Spleen (tissue), 11 donors: ENCODE data around the gene DMD. TPM values are rescaled to one million over a fixed set of nuclear protein-coding genes. Genes with fewer than 3 reads are reported as not detected.

ENCODE experiments used
- DNase-seq: peaks from one replicate; pipeline ENCODE4 v3.0.0-alpha.2; 2020
- H3K27ac ChIP-seq, 8 donors: fragments of 200-600 bp; sonication (generic) in 7 of 8; 1 replicate in 4 of 8; 2 replicates in 4 of 8; pipeline versions ENCODE4 v1.5.0 to v1.8.0; 2016 to 2021; ENCODE audit warnings: inconsistent platforms in 4 of 8, mild to moderate bottlenecking in 4 of 8, moderate library complexity in 1 of 8
- H3K27me3 ChIP-seq, 7 donors: fragments of 200-600 bp; sonication (generic) in 6 of 7; replicated peaks in 1 of 7; 1 replicate in 4 of 7; 2 replicates in 3 of 7; pipeline versions ENCODE4 v1.5.0 to v1.8.0; 2016 to 2021; ENCODE audit warnings: inconsistent platforms in 3 of 7, mild to moderate bottlenecking in 1 of 7
- H3K36me3 ChIP-seq, 6 donors: fragments of 200-600 bp; sonication (generic) in 5 of 6; 1 replicate in 4 of 6; 2 replicates in 2 of 6; pipeline versions ENCODE4 v1.5.0 to v1.8.0; 2016 to 2021; ENCODE audit warnings: inconsistent platforms in 2 of 6
- H3K4me1 ChIP-seq, 6 donors: fragments of 200-600 bp; sonication (generic) in 5 of 6; 1 replicate in 3 of 6; 2 replicates in 3 of 6; pipeline versions ENCODE4 v1.5.0 to v1.8.0; 2016 to 2021; ENCODE audit warnings: inconsistent platforms in 3 of 6
- H3K4me3 ChIP-seq, 8 donors: fragments of 200-600 bp; sonication (generic) in 7 of 8; 1 replicate in 4 of 8; 2 replicates in 4 of 8; pipeline versions ENCODE4 v1.5.0 to v1.8.0; 2016 to 2021; ENCODE audit warnings: inconsistent platforms in 4 of 8, mild to moderate bottlenecking in 4 of 8, moderate library complexity in 2 of 8
- H3K9me3 ChIP-seq, 8 donors: fragments of 200-600 bp; sonication (generic) in 7 of 8; 1 replicate in 4 of 8; 2 replicates in 4 of 8; pipeline versions ENCODE4 v1.5.0 to v1.8.0; 2016 to 2021; ENCODE audit warnings: inconsistent platforms in 4 of 8
- POLR2A ChIP-seq, 3 donors: fragments of 450-650 bp; IDR thresholded peaks; one replicate each; pipeline ENCODE4 v1.5.1; 2017; ENCODE audit warnings: antibody characterized with exemption in 3 of 3, mild to moderate bottlenecking in 1 of 3
- POLR2AphosphoS5 ChIP-seq, 3 donors: sonication (generic); formaldehyde crosslinking; IDR thresholded peaks; one replicate each; pipeline ENCODE4 v1.5.1; 2017; ENCODE audit warnings: antibody characterized with exemption in 3 of 3
- WGBS, 5 donors: extraction: QIAGEN DNeasy Blood & Tissue Kit in 3 of 5; methylation state at CpG; one replicate each; pipeline versions ENCODE4 v1.1.5 to v1.1.7; 2013 to 2018; 5-methylcytosine and 5-hydroxymethylcytosine counted together
- intact Hi-C: fragments of 100-400 bp; cut with DNase I; formaldehyde crosslinking; loops from one replicate; pipeline ENCODE4 v1.15.0; 2023; ENCODE audit warnings: low total_unique reads
- polyA plus RNA-seq, 3 donors: library from polyadenylated mRNA; stranded (reverse); fragments of 200-250 nt; gene quantifications; one replicate each; pipeline ENCODE4 v1.2.1, GENCODE V29; 2013
- total RNA-seq, 7 donors: library from RNA; depleted of rRNA in 3 of 7; stranded (reverse); fragments of >200 nt in 3 of 7; fragmentation: NEBNext Ultra II Directional in 4 of 7; extraction: Animal tissue kit (Norgen Biotek cat#: 25700) in 4 of 7; gene quantifications; one replicate each; pipeline versions ENCODE4 v1.1.0 to v1.2.1, GENCODE V29; 2016 to 2021
- TF ChIP-seq, protein P1 (sequence below), 11 experiments: fragments of 200-600 bp in 7 of 11; fragments of 450-650 bp in 4 of 11; sonication (generic) in 4 of 11; IDR thresholded peaks in 8 of 11; conservative IDR thresholded peaks in 3 of 11; 1 replicate in 7 of 11; 2 replicates in 4 of 11; pipeline versions ENCODE4 v1.4.0 to v1.8.0; 2016 to 2021; ENCODE audit warnings: antibody characterized with exemption in 11 of 11, inconsistent platforms in 4 of 11, mild to moderate bottlenecking in 1 of 11
- donor health status: healthy with polysubstance abuse.
- donor health status: DM: no; HTN: no; CAD: no; lungs with moderate emphysema.
- donor health status: DM: no; HTN: no; CAD: no.
- donor health status: Bipolar disorder and iron deficiency.
- donor health status: healthy.
- donor health status: DM: no; HTN: no; CAD: no.
- donor health status: DM: yes; HTN: yes; CAD: no.

Gene DMD
- total and polyA plus RNA-seq, 10 donors = 1.3 to 11.3 (median 4.4) TPM

DNA sequence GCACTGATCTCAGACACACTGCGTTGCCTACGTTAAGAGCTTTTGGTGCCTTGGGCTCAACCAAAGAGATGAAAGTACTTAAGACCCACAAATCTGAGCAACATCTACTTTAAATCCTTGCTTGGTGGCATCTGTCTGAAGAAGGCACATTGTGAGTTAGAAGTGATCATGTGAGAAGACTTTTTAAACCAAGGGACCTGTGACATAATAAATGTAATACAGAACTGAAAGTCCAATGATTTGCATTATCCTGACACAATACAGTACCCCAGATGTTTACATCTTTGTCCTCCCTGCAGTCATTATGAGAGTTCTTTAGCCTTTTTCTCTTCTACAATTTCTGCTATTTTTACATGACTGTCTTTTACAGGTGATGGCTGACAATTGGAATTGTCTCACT, 2042.8 kb downstream of the DMD start:
- intact Hi-C loops = no loop called here
- WGBS, 5 donors = 62 to 86% (median 77%) methylated on average over 2 of the region's 2 CpGs

DNA sequence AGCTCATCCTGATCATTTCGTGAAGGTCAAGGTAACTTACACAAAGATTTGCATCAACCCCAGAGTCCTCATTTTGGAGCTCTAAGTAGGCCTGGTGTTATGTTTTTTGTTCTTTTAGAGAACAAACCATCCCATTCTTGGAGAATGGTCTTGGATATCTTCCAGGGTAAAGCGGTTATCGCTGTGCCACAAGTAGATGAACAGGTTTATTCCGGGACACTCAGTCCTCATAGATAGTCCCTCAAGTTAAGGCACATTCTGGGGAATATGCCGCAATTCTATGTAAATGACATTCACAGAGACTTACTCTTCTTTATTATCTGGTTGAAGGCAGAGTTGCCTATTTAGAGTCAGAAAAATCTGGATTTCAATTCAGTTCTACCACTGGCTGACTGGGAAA, 2044.5 kb downstream of the DMD start:
- H3K36me3 ChIP-seq = no peaks in the 10 kb centered on the region
- WGBS, 5 donors = 85 to 95% (median 89%) methylated on average over 5 of the region's 5 CpGs
- intact Hi-C loops = no loop called here
- no peaks in the 10 kb centered on the region for H3K9me3 ChIP-seq
- H3K27ac ChIP-seq = no peak overlapping the region
- TF ChIP-seq, protein P1, sequence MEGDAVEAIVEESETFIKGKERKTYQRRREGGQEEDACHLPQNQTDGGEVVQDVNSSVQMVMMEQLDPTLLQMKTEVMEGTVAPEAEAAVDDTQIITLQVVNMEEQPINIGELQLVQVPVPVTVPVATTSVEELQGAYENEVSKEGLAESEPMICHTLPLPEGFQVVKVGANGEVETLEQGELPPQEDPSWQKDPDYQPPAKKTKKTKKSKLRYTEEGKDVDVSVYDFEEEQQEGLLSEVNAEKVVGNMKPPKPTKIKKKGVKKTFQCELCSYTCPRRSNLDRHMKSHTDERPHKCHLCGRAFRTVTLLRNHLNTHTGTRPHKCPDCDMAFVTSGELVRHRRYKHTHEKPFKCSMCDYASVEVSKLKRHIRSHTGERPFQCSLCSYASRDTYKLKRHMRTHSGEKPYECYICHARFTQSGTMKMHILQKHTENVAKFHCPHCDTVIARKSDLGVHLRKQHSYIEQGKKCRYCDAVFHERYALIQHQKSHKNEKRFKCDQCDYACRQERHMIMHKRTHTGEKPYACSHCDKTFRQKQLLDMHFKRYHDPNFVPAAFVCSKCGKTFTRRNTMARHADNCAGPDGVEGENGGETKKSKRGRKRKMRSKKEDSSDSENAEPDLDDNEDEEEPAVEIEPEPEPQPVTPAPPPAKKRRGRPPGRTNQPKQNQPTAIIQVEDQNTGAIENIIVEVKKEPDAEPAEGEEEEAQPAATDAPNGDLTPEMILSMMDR (IDR thresholded peaks at IDR 0.05 in 8 of 11, conservative IDR thresholded peaks at IDR 0.05 in 3 of 11) = no peak
- TF ChIP-seq POLR2AphosphoS5 (IDR thresholded peaks at IDR 0.05) (no peak), POLR2A (IDR thresholded peaks at IDR 0.05) (no peak)
- H3K4me3 ChIP-seq = no peak overlapping the region
- no peaks in the 10 kb centered on the region for H3K4me1 ChIP-seq
- no peak for DNase-seq
- H3K27me3 ChIP-seq = no peaks in the 10 kb centered on the region

More for the DNA sequence above, 2042.8 kb downstream of the DMD start:
- Histone ChIP-seq H3K27ac (no peak overlapping the region), H3K4me1 (no peaks in the 10 kb centered on the region), H3K36me3 (no peaks in the 10 kb centered on the region), H3K9me3 (no peaks in the 10 kb centered on the region), H3K4me3 (no peak overlapping the region), H3K27me3 (no peaks in the 10 kb centered on the region)
- no peak for DNase-seq
- TF ChIP-seq POLR2AphosphoS5 (IDR thresholded peaks at IDR 0.05) (no peak), POLR2A (IDR thresholded peaks at IDR 0.05) (no peak)
- TF ChIP-seq, protein P1 (IDR thresholded peaks at IDR 0.05 in 8 of 11, conservative IDR thresholded peaks at IDR 0.05 in 3 of 11) = no peak

DNA sequence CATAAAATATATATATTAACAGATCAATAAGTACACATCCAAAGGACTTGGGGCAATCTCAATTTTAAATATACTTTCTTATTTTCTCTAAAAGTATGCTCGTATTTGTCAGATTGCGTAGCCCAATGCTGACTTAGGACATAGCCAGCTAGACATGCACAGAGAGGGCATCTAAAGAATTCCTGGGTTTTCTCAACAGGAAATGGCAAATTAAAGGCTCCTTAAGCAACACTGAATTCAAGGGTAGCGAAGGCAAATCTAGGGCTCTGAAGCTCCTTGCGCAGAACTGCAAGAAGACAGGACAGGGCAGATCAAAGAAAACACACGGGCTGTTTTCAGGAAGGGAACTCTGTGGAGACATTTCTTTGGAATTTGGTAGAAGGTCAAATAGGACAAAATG, 2044.9 kb downstream of the DMD start:
- no peaks in the 10 kb centered on the region for H3K27me3 ChIP-seq
- H3K27ac ChIP-seq = no peak overlapping the region
- H3K4me1 ChIP-seq = no peaks in the 10 kb centered on the region
- DNase-seq = no peak
- no peak overlapping the region for H3K4me3 ChIP-seq
- intact Hi-C loops = no loop called here
- no peaks in the 10 kb centered on the region for H3K36me3 ChIP-seq
- H3K9me3 ChIP-seq = no peaks in the 10 kb centered on the region
- WGBS, 5 donors = 77 to 86% (median 81%) methylated on average over 5 of the region's 5 CpGs
- TF ChIP-seq, protein P1 (IDR thresholded peaks at IDR 0.05 in 8 of 11, conservative IDR thresholded peaks at IDR 0.05 in 3 of 11) = no peak
- TF ChIP-seq POLR2A (IDR thresholded peaks at IDR 0.05) (no peak), POLR2AphosphoS5 (IDR thresholded peaks at IDR 0.05) (no peak)

DNA sequence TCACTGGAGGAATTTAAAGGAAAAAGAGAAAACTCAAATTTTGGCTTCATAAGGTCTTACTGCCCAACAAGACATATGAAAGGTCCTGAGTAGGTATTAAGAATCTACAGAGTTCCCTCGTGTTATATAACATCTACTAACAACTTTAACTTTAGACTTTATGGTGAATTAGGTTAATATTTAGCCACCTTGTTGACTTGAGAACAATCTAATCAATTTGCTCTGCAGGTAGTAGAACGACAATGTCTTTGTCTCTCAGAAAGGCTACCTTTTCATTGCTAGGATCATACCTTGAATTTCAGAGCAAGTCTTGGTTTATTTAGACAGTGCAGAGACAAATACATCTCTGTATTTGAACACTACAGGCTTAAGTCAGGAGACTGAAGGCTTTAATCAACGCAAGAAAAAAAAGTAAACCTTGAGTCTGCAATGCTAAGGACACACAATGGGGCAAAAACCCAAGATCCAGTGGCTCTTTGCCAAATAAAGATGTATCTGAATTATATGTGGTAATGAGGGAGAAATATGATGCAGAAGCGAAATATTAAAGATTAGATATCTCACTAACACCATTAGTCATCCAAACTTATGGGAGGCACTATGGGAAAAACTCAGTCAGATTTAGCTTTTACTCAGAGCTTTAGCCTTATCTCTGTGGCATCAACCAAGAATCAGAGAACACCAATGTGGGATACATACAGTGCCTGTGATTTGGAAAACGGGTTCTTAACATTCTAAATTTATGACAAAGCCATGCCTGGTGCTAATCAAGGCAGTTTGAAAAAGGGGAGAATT, 2045.9 kb downstream of the DMD start:
- H3K36me3 ChIP-seq = no peaks in the 10 kb centered on the region
- no peak overlapping the region for H3K27ac ChIP-seq
- DNase-seq = no peak
- no peak overlapping the region for H3K4me3 ChIP-seq
- TF ChIP-seq POLR2A (IDR thresholded peaks at IDR 0.05) (no peak), POLR2AphosphoS5 (IDR thresholded peaks at IDR 0.05) (no peak)
- TF ChIP-seq, protein P1 (IDR thresholded peaks at IDR 0.05 in 8 of 11, conservative IDR thresholded peaks at IDR 0.05 in 3 of 11) = no peak
- no peaks in the 10 kb centered on the region for H3K27me3 ChIP-seq
- H3K9me3 ChIP-seq = no peaks in the 10 kb centered on the region
- H3K4me1 ChIP-seq = no peaks in the 10 kb centered on the region
- 51 to 70% (median 63%) methylated on average over 5 of the region's 5 CpGs for WGBS, 5 donors
- intact Hi-C loops = no loop called here
